ENCODE data around the gene RAB11FIP3.

Gene RAB11FIP3

GRCh38 chr16:424033-424622 is 1.3 kb upstream of the RAB11FIP3 start:
- DNase-seq (ENCODE audit: low read depth): no peak

GRCh38 chr16:424623-425081 is 797 bp upstream of the RAB11FIP3 start:
- no peak for DNase-seq (ENCODE audit: low read depth)

GRCh38 chr16:425740-426114 is 278 bp downstream of the RAB11FIP3 start:
- DNase-seq (ENCODE audit: low read depth): no peak

- no peak for DNase-seq (ENCODE audit: low read depth)
These were observed 861 bp downstream of the RAB11FIP3 start for GRCh38 chr16:426115-426905.

GRCh38 chr16:426906-427249 is 1.4 kb downstream of the RAB11FIP3 start:
- DNase-seq (ENCODE audit: low read depth): no peak

GRCh38 chr16:427250-427649 is 1.8 kb downstream of the RAB11FIP3 start:
- DNase-seq (ENCODE audit: low read depth): no peak

- DNase-seq (ENCODE audit: low read depth): no peak
These were observed 5.5 kb downstream of the RAB11FIP3 start for GRCh38 chr16:430904-431303.

- no peak for DNase-seq (ENCODE audit: low read depth)
These were observed 15.2 kb downstream of the RAB11FIP3 start for GRCh38 chr16:440627-441026.

GRCh38 chr16:441447-441846 is 16.0 kb downstream of the RAB11FIP3 start:
- DNase-seq (ENCODE audit: low read depth): no peak

- no peak for DNase-seq (ENCODE audit: low read depth)
These were observed 17.5 kb downstream of the RAB11FIP3 start for GRCh38 chr16:442976-443375.

GRCh38 chr16:444027-444426 is 18.6 kb downstream of the RAB11FIP3 start:
- DNase-seq (ENCODE audit: low read depth): no peak

- DNase-seq (ENCODE audit: low read depth): no peak
These were observed 20.1 kb downstream of the RAB11FIP3 start for GRCh38 chr16:445566-445965.

GRCh38 chr16:450385-450784 is 24.9 kb downstream of the RAB11FIP3 start:
- no peak for DNase-seq (ENCODE audit: low read depth)

GRCh38 chr16:450785-451512 is 25.5 kb downstream of the RAB11FIP3 start:
- DNase-seq (ENCODE audit: low read depth): no peak

- no peak for DNase-seq (ENCODE audit: low read depth)
These were observed 29.0 kb downstream of the RAB11FIP3 start for GRCh38 chr16:454397-454940.

GRCh38 chr16:455453-455852 is 30.0 kb downstream of the RAB11FIP3 start:
- no peak for DNase-seq (ENCODE audit: low read depth)

GRCh38 chr16:456891-457483 is 31.5 kb downstream of the RAB11FIP3 start:
- no peak for DNase-seq (ENCODE audit: low read depth)

- DNase-seq (ENCODE audit: low read depth): no peak
These were observed 32.4 kb downstream of the RAB11FIP3 start for GRCh38 chr16:457732-458400.

GRCh38 chr16:459761-460160 is 34.3 kb downstream of the RAB11FIP3 start:
- DNase-seq (ENCODE audit: low read depth): no peak

- no peak for DNase-seq (ENCODE audit: low read depth)
These were observed 35.3 kb downstream of the RAB11FIP3 start for GRCh38 chr16:460787-461186.

- no peak for DNase-seq (ENCODE audit: low read depth)
These were observed 37.6 kb downstream of the RAB11FIP3 start for GRCh38 chr16:463071-463470.

GRCh38 chr16:466651-467050 is 41.2 kb downstream of the RAB11FIP3 start:
- DNase-seq (ENCODE audit: low read depth): no peak
